ENCODE data around the gene PRKACA.
A peak's percentile ranks its signal among the peaks of the same experiment; 100 is the strongest.

PRKACA gene

DNA sequence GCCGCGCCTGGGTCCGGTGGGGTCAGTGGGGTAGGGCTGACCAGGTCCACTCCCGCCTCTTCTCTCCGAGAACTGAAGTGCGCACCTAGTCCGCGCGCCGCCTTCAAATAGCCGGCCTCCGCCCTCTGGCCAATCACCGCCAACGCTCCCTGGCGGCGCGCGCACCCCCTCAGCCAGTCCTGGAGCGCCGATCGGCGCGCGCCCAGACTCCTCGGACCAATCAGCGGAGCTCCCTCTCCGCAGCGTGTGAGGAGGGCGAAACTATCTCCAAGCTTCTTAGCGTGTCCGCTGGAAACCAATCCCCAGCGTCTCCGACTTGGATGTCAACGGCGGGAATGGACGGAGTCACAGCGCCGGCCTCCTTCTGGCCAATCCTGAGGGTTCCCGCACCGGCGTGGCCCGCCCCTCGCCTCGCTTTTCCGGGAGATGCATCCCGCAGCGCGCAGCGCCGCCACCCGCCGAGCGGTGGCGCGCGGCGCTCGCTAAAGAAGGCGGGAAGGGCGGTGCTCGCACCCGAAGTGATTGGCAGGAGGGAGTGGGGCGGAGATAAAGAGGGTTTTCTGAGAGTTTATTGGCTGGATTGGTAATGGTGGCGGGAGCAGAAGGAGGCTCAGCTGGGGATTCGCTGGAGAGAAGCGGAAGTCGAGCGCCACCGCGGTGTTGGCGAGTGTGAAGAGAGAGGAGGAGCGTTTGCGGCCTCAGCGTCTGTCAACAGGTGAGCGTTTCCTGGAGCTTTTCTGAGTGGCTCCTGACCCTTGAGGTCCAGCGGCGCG lies 19.1 kb upstream of the PRKACA start, which contains the start of gene ASF1B:
TSS of gene ASF1B (minus strand) at position 81 of the 773 bp plus-strand sequence. CDS start 133 bp downstream, outside the sequence.
- no peaks in the 10 kb centered on the region for H3K9me3 ChIP-seq (ENCODE audit: control insufficient read depth, insufficient read depth, low read length)
- H3F3A ChIP-seq (ENCODE audit: control insufficient read depth, insufficient read depth), result 0 out of 2 replicates have a peak, but pooled peaks cover 3% of the 10 kb centered on the region
- peak within 1 kb of the TSS; percentile 94 for H3K4me3 ChIP-seq (ENCODE audit: low read length)
- peaks cover 11% of the 10 kb centered on the region for H4K20me1 ChIP-seq (ENCODE audit: control insufficient read depth, insufficient read depth, low read depth, low read length)
- peaks cover 57% of the 10 kb centered on the region for H3K79me2 ChIP-seq (ENCODE audit: control insufficient read depth, low read length)
- H3K27ac ChIP-seq (ENCODE audit: low read depth, low read length), result peak within 1 kb of the TSS; percentile 83
- H3K9me2 ChIP-seq (replicated peaks; ENCODE audit: control insufficient read depth, low read length), result no peaks in the 10 kb centered on the region
- no peaks in the 10 kb centered on the region for H3K27me3 ChIP-seq (ENCODE audit: control insufficient read depth, low read length)
- TF ChIP-seq, protein P1, sequence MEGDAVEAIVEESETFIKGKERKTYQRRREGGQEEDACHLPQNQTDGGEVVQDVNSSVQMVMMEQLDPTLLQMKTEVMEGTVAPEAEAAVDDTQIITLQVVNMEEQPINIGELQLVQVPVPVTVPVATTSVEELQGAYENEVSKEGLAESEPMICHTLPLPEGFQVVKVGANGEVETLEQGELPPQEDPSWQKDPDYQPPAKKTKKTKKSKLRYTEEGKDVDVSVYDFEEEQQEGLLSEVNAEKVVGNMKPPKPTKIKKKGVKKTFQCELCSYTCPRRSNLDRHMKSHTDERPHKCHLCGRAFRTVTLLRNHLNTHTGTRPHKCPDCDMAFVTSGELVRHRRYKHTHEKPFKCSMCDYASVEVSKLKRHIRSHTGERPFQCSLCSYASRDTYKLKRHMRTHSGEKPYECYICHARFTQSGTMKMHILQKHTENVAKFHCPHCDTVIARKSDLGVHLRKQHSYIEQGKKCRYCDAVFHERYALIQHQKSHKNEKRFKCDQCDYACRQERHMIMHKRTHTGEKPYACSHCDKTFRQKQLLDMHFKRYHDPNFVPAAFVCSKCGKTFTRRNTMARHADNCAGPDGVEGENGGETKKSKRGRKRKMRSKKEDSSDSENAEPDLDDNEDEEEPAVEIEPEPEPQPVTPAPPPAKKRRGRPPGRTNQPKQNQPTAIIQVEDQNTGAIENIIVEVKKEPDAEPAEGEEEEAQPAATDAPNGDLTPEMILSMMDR (IDR thresholded peaks at IDR 0.05; ENCODE audit: low read depth, low read length, poor library complexity, severe bottlenecking), result peak; percentile 65
- TF ChIP-seq EZH2phosphoT487 (IDR thresholded peaks at IDR 0.05; ENCODE audit: borderline replicate concordance, low read length), result no peak
- peaks cover 38% of the 10 kb centered on the region for H3K36me3 ChIP-seq (ENCODE audit: control insufficient read depth, low read length)
- peaks cover 27% of the 10 kb centered on the region for H3K4me1 ChIP-seq (ENCODE audit: control insufficient read depth, low read length)
- H3K4me2 ChIP-seq (ENCODE audit: low read length), result peak within 1 kb of the TSS; percentile 91

DNA sequence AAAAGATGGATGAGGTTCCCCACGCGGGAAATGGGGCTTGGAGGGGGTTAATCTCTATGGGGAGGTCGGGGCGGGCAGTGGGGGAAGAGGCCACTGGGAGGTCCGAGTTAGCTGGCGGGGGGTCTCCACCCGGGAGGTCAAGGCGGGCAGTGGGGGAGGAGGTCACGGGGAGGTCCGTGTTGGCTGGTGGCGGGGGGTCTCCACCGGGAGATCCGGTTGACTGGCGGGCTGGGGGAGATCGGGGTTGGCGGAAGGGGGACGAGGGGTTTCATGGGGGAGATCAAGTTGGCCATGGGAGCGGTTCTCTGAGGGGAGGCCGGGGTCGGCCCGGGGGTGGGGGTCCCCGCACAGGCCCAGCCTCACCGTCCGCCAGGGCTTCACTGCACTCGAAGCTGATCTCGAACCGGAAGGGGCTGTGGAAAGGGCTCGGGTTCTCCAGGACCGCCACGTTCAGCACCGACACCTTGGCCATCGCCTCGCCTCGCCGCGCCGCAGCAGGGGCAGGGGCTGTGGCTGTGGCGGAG lies 18.5 kb upstream of the PRKACA start:
- no peak for TF ChIP-seq EZH2phosphoT487 (IDR thresholded peaks at IDR 0.05; ENCODE audit: borderline replicate concordance, low read length)
- TF ChIP-seq, protein P1 (IDR thresholded peaks at IDR 0.05; ENCODE audit: low read depth, low read length, poor library complexity, severe bottlenecking), result no peak
- peak overlapping the region; percentile 91 for H3K4me2 ChIP-seq (ENCODE audit: low read length)
- H3K9me3 ChIP-seq (ENCODE audit: control insufficient read depth, insufficient read depth, low read length), result no peaks in the 10 kb centered on the region
- peaks cover 39% of the 10 kb centered on the region for H3K36me3 ChIP-seq (ENCODE audit: control insufficient read depth, low read length)
- H3K9me2 ChIP-seq (replicated peaks; ENCODE audit: control insufficient read depth, low read length), result no peaks in the 10 kb centered on the region
- H3K4me1 ChIP-seq (ENCODE audit: control insufficient read depth, low read length), result peaks cover 27% of the 10 kb centered on the region
- 0 out of 2 replicates have a peak, but pooled peaks cover 3% of the 10 kb centered on the region for H3F3A ChIP-seq (ENCODE audit: control insufficient read depth, insufficient read depth)
- peak overlapping the region; percentile 60 for H3K27ac ChIP-seq (ENCODE audit: low read depth, low read length)
- peaks cover 11% of the 10 kb centered on the region for H4K20me1 ChIP-seq (ENCODE audit: control insufficient read depth, insufficient read depth, low read depth, low read length)
- H3K79me2 ChIP-seq (ENCODE audit: control insufficient read depth, low read length), result peaks cover 61% of the 10 kb centered on the region
- no peaks in the 10 kb centered on the region for H3K27me3 ChIP-seq (ENCODE audit: control insufficient read depth, low read length)
- peak overlapping the region; percentile 94 for H3K4me3 ChIP-seq (ENCODE audit: low read length)

DNA sequence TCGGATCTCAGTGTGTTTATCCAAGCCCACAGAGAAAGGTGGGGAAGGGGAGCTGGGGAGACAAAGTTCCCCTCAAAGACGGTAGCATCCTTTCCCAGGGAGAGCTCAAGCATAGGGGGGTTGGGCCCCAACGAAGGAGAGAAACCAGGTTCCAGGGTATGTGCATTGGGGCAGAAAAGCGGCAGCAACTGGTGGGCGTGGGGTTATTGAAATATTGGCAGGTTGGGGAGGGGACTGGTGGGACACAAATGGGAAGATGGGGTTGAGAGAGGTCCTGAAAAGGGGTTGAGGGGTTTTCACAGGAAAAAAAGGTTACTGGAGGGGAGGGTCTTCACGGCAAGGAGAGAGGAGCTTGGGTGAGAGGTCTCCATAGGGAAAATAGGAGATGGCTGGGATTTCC lies 17.8 kb upstream of the PRKACA start:
- peaks cover 27% of the 10 kb centered on the region for H3K4me1 ChIP-seq (ENCODE audit: control insufficient read depth, low read length)
- peaks cover 64% of the 10 kb centered on the region for H3K79me2 ChIP-seq (ENCODE audit: control insufficient read depth, low read length)
- peak overlapping the region; percentile 94 for H3K4me3 ChIP-seq (ENCODE audit: low read length)
- peaks cover 11% of the 10 kb centered on the region for H4K20me1 ChIP-seq (ENCODE audit: control insufficient read depth, insufficient read depth, low read depth, low read length)
- H3K36me3 ChIP-seq (ENCODE audit: control insufficient read depth, low read length), result peaks cover 41% of the 10 kb centered on the region
- no peaks in the 10 kb centered on the region for H3K9me3 ChIP-seq (ENCODE audit: control insufficient read depth, insufficient read depth, low read length)
- no peaks in the 10 kb centered on the region for H3K9me2 ChIP-seq (replicated peaks; ENCODE audit: control insufficient read depth, low read length)
- 0 out of 2 replicates have a peak, but pooled peaks cover 3% of the 10 kb centered on the region for H3F3A ChIP-seq (ENCODE audit: control insufficient read depth, insufficient read depth)
- no peaks in the 10 kb centered on the region for H3K27me3 ChIP-seq (ENCODE audit: control insufficient read depth, low read length)
- TF ChIP-seq EZH2phosphoT487 (IDR thresholded peaks at IDR 0.05; ENCODE audit: borderline replicate concordance, low read length), result no peak
- TF ChIP-seq, protein P1 (IDR thresholded peaks at IDR 0.05; ENCODE audit: low read depth, low read length, poor library complexity, severe bottlenecking), result no peak
- peak overlapping the region; percentile 60 for H3K27ac ChIP-seq (ENCODE audit: low read depth, low read length)
- peak overlapping the region; percentile 91 for H3K4me2 ChIP-seq (ENCODE audit: low read length)
